Fibroblast of pulmonary artery (primary cell): ENCODE measurements around the gene OSBPL5.

Experiments used
- DNase-seq: peaks from one replicate; pipeline ENCODE4 v3.0.0-alpha.2; 2010; ENCODE audit warnings: low read depth
- H3K4me3 ChIP-seq: replicated peaks from 2 replicates; pipeline ENCODE4 v1.5.1; 2011; ENCODE audit warnings: low read depth, mild to moderate bottlenecking, control low read depth, low read length, moderate library complexity
- TF ChIP-seq, protein P1 (sequence below): IDR thresholded peaks from 2 replicates; pipeline ENCODE4 v1.5.1; 2011; ENCODE audit warnings: mild to moderate bottlenecking, control low read depth, low read length, inconsistent platforms; ENCODE audit errors: missing control alignments

The OSBPL5 gene

DNA sequence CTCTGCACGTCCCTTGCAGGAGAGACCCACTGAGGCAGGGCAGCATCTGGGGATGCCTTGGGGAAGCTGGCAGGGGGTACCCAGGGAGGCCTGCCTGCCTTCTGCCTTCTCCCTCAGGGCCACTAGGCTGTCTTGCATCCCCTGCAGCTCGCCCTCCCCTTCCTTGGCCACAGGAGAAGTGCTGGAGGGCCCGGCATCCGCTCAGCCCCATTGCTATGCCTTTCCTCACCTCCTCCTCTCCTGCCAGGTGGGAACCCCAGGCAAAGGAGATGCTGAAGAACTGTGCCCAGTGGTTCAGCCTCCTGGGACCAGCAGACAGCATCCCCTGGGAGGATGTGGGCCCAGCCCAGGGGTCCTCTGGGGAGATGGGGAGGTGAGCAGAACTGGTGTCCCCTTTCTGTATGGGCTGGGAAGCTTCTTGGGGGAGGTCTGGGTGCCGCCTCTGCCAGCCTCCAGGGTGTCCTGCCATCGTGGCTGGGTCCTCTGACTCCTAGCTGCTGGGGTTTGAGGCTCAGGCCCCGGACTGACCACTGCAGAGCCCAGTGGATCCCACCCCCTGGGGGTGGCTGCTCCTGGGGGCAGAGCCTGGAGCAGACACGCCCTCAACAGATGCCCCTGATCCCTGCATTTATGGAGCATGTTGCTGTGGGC, 32.9 kb upstream of the OSBPL5 start:
- no peak for DNase-seq
- TF ChIP-seq, protein P1, sequence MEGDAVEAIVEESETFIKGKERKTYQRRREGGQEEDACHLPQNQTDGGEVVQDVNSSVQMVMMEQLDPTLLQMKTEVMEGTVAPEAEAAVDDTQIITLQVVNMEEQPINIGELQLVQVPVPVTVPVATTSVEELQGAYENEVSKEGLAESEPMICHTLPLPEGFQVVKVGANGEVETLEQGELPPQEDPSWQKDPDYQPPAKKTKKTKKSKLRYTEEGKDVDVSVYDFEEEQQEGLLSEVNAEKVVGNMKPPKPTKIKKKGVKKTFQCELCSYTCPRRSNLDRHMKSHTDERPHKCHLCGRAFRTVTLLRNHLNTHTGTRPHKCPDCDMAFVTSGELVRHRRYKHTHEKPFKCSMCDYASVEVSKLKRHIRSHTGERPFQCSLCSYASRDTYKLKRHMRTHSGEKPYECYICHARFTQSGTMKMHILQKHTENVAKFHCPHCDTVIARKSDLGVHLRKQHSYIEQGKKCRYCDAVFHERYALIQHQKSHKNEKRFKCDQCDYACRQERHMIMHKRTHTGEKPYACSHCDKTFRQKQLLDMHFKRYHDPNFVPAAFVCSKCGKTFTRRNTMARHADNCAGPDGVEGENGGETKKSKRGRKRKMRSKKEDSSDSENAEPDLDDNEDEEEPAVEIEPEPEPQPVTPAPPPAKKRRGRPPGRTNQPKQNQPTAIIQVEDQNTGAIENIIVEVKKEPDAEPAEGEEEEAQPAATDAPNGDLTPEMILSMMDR: no peak
- no peak overlapping the region for H3K4me3 ChIP-seq

DNA sequence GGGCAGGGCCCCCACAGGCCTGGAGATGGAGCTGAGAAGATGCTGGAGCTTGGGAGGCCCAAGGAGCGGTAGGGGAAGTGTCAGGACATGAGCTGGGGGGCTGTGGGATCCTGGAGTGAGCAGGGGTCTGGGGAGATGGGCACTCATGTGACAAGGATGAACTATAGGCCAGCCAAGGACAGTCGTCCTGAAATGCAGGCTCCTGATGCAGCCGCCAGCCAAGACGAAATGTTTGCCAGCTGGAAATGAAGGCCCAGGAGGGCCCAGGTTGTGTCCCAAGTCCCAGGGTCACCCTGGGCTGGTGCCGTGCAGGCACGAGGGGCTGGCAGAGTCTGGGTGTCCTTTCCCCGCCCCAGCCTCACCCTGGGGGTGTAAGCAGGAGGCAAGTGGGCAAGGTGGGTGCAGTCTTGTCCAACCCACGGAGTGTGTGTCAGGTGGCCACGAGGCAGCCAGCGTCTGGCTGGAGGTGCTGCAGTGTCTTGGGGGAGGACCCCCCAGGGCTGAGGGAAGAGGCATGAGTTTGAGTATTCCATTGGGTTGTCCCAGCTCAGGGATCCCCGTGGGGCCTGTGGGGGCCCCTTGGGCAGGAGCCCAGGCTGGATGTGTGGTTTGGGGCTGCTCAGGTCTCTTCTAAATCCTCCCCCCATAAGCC, 32.1 kb upstream of the OSBPL5 start:
- TF ChIP-seq, protein P1: no peak
- no peak for DNase-seq
- no peak overlapping the region for H3K4me3 ChIP-seq

DNA sequence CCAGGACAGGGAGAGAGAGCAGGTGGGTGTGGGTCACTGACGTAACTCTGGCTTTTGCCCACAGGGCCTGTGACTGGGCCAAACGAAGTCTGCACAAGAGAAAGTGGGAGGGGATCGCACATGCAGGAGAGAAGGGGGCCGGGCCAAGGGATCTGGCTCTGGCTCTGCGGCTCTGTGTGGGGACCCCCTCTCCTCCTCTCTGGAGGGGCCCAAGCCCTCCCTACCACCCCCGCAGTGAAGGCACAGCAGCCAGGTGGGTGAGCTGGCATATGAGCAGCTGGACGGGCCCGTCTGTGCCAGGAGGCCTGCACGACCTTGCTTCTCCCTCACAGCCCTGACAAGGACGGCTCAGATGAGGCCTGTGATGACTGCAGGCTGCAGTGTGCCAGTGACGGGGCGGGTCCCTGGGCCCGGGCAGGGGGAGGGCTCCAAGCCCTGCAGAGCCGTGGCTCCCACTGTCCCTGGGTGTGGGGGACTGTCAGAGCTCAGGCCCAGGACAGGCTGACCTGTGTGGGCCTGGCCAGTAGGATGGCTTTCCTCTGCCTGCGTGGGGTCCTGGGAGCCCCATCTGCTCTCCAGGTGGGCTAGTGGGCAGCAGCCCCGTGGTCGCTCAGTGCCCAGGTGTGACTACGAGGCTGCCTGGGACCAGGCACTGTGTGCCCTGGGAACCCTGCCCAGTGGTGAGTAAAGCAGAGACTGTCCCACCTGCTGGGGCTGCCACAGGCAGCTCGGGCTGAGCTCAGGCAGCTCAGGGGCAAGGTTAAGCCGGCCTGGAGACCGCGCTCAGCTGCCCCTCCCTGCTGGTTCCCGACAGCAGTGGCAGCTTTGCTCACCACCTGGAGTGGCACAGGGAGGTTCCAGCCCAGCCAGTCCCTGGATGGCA, 31.3 kb upstream of the OSBPL5 start:
- H3K4me3 ChIP-seq: no peak overlapping the region
- DNase-seq: no peak
- TF ChIP-seq, protein P1: no peak

DNA sequence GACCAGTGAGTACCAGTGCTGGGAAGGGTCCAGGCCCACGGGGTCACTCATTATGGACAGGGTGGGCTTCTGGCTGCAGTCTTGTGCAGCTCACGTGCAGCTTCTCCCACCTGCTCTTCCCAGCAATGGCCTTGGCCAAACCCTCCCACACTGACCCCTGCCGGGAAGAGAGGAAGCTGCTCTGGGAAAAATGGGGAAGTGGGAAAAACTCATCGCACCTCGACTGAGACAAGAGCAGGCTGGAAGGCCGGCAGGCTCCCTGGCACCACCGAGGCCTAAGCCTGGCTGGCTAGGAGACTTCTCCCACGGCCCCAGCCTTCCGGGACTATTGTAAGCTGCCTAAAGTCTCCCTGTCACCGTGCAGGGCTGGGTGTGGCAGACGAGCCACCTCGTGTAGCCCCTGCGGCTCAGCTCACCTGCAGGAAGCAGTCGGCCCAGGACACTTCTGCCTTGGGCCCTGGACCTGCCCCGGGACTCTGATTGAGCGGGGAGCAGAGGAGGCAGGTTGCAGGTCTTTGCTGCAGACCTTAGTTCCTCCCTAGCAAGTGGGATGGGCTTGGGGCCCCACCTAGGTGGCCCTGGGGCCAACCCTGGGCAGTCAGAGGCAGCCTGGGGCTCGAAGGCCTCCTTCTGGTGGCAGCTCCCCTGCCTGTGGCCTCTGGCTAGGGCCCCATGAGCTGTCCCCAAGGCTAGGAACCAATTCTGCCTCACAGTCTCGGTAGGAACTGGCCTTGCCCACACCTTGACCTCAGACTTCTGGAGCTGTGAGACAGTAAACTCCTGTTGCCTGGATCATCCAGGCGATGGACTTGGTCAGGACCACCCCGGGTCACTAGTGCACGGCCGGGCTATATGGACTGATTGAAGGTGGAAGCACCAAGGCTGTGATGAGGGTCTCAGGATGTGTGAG, 30.4 kb upstream of the OSBPL5 start:
- DNase-seq: peak; percentile 31
- TF ChIP-seq, protein P1: peak; percentile 62
- no peak overlapping the region for H3K4me3 ChIP-seq

DNA sequence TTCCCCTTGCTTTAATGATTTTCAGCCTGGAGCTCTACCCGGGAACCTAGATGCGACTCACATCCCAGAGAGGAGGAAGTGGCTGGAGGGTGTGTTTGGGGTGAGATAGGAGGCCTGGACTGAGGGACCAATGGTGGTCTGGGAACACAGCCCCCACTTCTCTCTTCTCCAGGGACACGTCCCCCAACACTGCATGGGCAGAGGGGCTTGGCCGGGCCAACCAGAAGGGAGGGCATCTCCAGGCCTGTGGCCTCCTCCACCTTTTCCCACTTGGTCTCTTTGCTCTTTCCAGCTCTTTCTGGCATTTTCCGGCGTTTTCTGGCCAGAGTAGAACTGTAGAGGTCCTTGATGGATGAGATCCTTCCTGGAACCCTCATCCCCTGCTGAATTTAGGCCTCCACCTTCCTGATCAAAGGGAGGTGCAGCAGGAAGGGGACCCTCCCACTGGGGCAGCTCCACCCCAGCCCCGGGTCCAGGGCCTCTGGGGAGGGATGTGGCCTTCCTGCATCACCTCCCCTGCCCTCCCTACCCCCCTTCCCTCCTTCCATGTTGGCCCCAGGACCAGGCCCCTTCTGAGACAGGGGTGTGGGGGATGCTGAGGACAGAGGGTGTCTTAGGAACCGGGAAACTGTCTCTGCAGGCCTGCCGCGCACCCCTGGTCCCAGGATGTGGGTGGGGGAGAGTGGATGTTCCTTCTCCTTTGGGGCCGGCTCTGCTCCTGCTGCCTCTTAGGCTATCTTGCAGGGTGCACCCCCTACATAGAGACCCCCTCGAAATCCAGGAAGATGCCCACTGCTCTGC, 29.1 kb upstream of the OSBPL5 start:
- TF ChIP-seq, protein P1: no peak
- DNase-seq: no peak
- no peak overlapping the region for H3K4me3 ChIP-seq
